ENCODE measurements around the gene PDLIM7.

The PDLIM7 gene

GRCh38 chr5:177449140-177450061, 48.0 kb downstream of the PDLIM7 start:
- Mint-ChIP-seq H3K9me3 (no peaks in the 10 kb centered on the region), H3K36me3 (ENCODE audit: insufficient read depth) (peaks cover 26% of the 10 kb centered on the region), H3K4me1 (peaks cover 48% of the 10 kb centered on the region), H3K27ac (ENCODE audit: low read depth) (no peak overlapping the region), H3K27me3 (no peaks in the 10 kb centered on the region), H3K4me3 (no peak overlapping the region)
- DNase-seq (ENCODE audit: low spot score in 2 of 2) (no peak), ATAC-seq (replicated peaks; ENCODE audit: extremely low read depth, poor library complexity, severe bottlenecking) (no peak)

DNA sequence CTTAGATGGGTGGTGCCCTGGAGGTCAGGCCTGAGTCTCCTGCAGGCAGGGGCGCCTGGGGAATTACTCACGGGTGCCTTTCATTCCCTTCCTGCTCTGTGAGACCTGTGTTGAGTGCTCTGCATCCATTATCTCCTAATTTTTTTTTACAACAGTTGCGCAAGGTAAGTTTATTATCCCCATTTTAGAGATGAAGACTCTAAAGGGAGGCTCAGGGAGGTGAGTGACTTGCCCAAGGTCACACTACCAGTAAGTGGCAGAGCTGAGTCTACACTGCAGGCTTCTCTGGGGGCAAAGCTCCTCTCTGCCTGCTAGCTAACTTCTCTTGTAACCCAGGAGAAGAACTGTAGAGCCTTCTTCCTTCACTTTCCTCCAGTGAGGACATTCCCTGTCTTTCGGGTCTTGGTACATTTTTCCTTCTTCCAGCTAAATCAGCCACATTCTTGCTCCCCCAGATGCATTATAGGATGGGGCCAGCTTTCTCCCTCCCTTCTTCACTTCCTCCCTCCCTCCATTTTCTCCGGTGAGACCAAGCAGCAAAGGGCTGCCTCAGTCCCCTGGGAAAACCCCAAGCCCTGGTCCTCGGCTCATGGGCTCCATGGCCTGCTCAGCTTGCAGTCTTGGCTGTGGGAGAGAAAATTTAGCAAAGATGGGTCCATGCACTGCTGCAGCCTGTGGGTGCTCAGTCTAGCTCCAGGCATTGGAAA, 49.0 kb downstream of the PDLIM7 start:
- H3K4me1 Mint-ChIP-seq, result peaks cover 50% of the 10 kb centered on the region
- DNase-seq (ENCODE audit: low spot score in 2 of 2) (no peak), ATAC-seq (replicated peaks; ENCODE audit: extremely low read depth, poor library complexity, severe bottlenecking) (no peak)
- H3K4me3 Mint-ChIP-seq, result peak overlapping the region; percentile 69
- H3K27me3 Mint-ChIP-seq, result no peaks in the 10 kb centered on the region
- H3K9me3 Mint-ChIP-seq, result no peaks in the 10 kb centered on the region
- H3K36me3 Mint-ChIP-seq (ENCODE audit: insufficient read depth), result peaks cover 20% of the 10 kb centered on the region
- peak overlapping the region; percentile 75 for H3K27ac Mint-ChIP-seq (ENCODE audit: low read depth)

DNA sequence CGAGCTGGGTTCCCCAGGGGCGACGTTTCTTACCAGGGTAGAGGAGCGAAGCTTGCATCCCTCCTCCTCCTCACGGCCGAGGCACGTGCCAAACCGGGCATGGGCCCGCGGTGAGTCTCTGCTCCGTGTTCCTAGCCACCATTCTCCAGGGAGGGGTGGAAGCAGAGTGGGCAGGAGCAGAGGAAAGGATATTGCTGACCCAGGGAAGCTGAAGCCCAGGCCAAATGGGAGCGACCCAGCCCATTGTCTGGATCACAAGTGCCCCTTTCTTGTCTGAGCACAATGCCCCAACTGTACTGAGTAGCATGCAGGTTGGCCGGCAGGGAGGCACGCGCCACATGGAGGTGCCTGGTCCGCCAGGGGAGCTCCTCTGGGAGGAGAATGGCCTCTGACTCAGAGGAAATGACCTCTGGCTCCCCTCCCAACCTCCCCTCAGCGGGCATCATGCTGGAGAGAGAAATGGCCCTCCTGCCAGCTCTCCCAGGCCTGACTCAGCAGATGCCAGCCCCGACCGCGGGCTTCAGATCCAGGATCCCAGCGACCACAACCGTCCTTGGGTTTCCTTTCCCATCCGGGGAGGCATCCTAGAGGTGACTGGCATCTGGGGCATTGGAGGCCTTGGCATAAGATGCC, 49.7 kb downstream of the PDLIM7 start:
- peak overlapping the region; percentile 69 for H3K4me3 Mint-ChIP-seq
- peaks cover 45% of the 10 kb centered on the region for H3K4me1 Mint-ChIP-seq
- H3K36me3 Mint-ChIP-seq (ENCODE audit: insufficient read depth), result peaks cover 19% of the 10 kb centered on the region
- H3K27me3 Mint-ChIP-seq, result no peaks in the 10 kb centered on the region
- DNase-seq (ENCODE audit: low spot score in 2 of 2) (no peak), ATAC-seq (replicated peaks; ENCODE audit: extremely low read depth, poor library complexity, severe bottlenecking) (no peak)
- no peaks in the 10 kb centered on the region for H3K9me3 Mint-ChIP-seq
- H3K27ac Mint-ChIP-seq (ENCODE audit: low read depth), result peak overlapping the region; percentile 75

GRCh38 chr5:177447066-177447610, 50.3 kb downstream of the PDLIM7 start:
- ATAC-seq (replicated peaks; ENCODE audit: extremely low read depth, poor library complexity, severe bottlenecking) (peak; percentile 46), DNase-seq (ENCODE audit: low spot score in 2 of 2) (peak; percentile 62 to 72)
- peaks cover 18% of the 10 kb centered on the region for H3K36me3 Mint-ChIP-seq (ENCODE audit: insufficient read depth)
- H3K27me3 Mint-ChIP-seq, result no peaks in the 10 kb centered on the region
- H3K27ac Mint-ChIP-seq (ENCODE audit: low read depth), result no peak overlapping the region
- H3K4me1 Mint-ChIP-seq, result peaks cover 48% of the 10 kb centered on the region
- H3K9me3 Mint-ChIP-seq, result no peaks in the 10 kb centered on the region
- peak overlapping the region; percentile 69 for H3K4me3 Mint-ChIP-seq

DNA sequence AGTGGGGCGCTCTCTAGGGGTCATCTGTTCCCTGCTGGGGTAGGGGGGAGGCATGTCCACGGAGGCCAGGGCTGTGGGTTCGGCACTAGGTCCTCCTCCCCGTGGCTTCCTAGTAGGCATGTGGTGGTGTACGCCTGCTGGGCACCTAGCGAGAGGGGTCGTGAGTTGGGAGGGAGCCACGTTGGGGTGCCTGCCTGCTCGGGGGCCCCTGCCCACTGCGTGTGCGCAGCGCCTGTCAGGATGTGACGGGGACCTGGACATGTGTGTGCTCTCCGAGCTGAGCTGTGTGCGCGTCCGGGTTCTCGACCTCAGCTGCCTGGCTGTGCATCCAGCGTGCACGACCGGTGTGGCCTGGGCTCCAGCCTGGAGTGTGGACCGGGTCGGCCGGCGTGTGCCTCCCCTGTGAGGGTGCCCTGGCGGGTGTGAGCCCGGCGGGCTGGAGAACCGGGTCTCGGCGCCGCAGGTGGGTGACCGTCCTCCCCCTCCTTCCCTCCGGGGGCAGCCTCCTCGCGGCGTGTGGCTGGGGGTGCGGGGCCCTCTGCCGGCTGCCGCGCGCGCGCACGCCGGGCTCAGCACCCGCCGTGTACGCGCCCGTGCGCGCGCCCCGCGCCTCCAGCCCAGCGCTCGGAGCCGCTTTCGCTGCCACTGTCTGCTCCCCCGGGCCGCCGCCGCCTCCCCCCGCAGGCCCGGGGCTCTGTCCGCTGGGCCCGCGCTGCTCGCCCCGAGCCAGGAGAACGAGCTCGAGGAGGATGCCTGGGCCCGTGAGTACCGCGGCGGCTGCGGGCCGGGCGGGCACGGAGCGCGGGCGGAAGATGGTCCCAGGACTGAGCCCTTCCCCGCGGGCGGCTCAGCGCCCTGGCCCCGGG, 51.0 kb downstream of the PDLIM7 start, which contains the start of gene PRR7:
TSS of gene PRR7 (plus strand) at position 615 of the 866 bp plus-strand sequence. CDS start 8,254 bp downstream, outside the sequence.
- peak; percentile 66 to 71 for DNase-seq (ENCODE audit: low spot score in 2 of 2)
- H3K9me3 Mint-ChIP-seq, result no peaks in the 10 kb centered on the region
- peaks cover 43% of the 10 kb centered on the region for H3K4me1 Mint-ChIP-seq
- no peaks in the 10 kb centered on the region for H3K27me3 Mint-ChIP-seq
- ATAC-seq (replicated peaks; ENCODE audit: extremely low read depth, poor library complexity, severe bottlenecking), result peak; percentile 65
- peak within 1 kb of the TSS; percentile 98 for H3K27ac Mint-ChIP-seq (ENCODE audit: low read depth)
- peak within 1 kb of the TSS; percentile 76 for H3K4me3 Mint-ChIP-seq
- H3K36me3 Mint-ChIP-seq (ENCODE audit: insufficient read depth), result peaks cover 18% of the 10 kb centered on the region

DNA sequence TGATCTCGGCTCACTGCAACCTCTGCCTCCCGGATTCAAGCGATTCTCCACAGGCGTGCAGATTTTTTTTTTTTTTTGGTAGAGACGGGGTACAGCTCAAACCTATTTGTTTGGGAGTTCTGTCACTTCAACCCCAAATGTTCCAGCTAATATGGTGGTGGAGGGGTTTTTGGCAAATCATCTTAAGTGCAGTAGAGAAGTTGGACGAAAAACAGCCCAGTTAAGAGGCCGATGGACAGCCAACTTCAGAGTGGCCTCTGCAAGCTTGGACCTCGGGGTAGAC, 51.5 kb downstream of the PDLIM7 start:
- Mint-ChIP-seq H3K4me1 (peaks cover 43% of the 10 kb centered on the region), H3K9me3 (no peaks in the 10 kb centered on the region)
- no peak for DNase-seq (ENCODE audit: low spot score in 2 of 2)

GRCh38 chr5:177445052-177445916, 52.1 kb downstream of the PDLIM7 start:
- ATAC-seq (replicated peaks; ENCODE audit: extremely low read depth, poor library complexity, severe bottlenecking) (peak; percentile 38), DNase-seq (ENCODE audit: low spot score in 2 of 2) (no peak)
- Mint-ChIP-seq H3K9me3 (no peaks in the 10 kb centered on the region), H3K36me3 (ENCODE audit: insufficient read depth) (peaks cover 20% of the 10 kb centered on the region), H3K4me1 (peaks cover 46% of the 10 kb centered on the region), H3K27ac (ENCODE audit: low read depth) (peak overlapping the region; percentile 98), H3K27me3 (no peaks in the 10 kb centered on the region), H3K4me3 (peak overlapping the region; percentile 76)

More for the DNA sequence above, 51.5 kb downstream of the PDLIM7 start:
- peak overlapping the region; percentile 76 for H3K4me3 Mint-ChIP-seq
- no peaks in the 10 kb centered on the region for H3K27me3 Mint-ChIP-seq
- H3K27ac Mint-ChIP-seq (ENCODE audit: low read depth), result peak overlapping the region; percentile 98
- ATAC-seq (replicated peaks; ENCODE audit: extremely low read depth, poor library complexity, severe bottlenecking), result no peak
- H3K36me3 Mint-ChIP-seq (ENCODE audit: insufficient read depth), result peaks cover 19% of the 10 kb centered on the region

GRCh38 chr5:177444106-177445051, 53.0 kb downstream of the PDLIM7 start:
- peaks cover 55% of the 10 kb centered on the region for H3K4me1 Mint-ChIP-seq
- no peaks in the 10 kb centered on the region for H3K9me3 Mint-ChIP-seq
- H3K27me3 Mint-ChIP-seq, result no peaks in the 10 kb centered on the region

GRCh38 chr5:177443144-177443983, 54.0 kb downstream of the PDLIM7 start:
- no peak overlapping the region for H3K4me3 Mint-ChIP-seq
- ATAC-seq (replicated peaks; ENCODE audit: extremely low read depth, poor library complexity, severe bottlenecking) (no peak), DNase-seq (ENCODE audit: low spot score in 2 of 2) (no peak)
- peaks cover 55% of the 10 kb centered on the region for H3K4me1 Mint-ChIP-seq
- no peaks in the 10 kb centered on the region for H3K9me3 Mint-ChIP-seq
- peak overlapping the region; percentile 98 for H3K27ac Mint-ChIP-seq (ENCODE audit: low read depth)
- H3K36me3 Mint-ChIP-seq (ENCODE audit: insufficient read depth), result peaks cover 30% of the 10 kb centered on the region
- no peaks in the 10 kb centered on the region for H3K27me3 Mint-ChIP-seq

More at GRCh38 chr5:177444106-177445051, 53.0 kb downstream of the PDLIM7 start:
- Mint-ChIP-seq H3K4me3 (peak overlapping the region; percentile 76), H3K36me3 (ENCODE audit: insufficient read depth) (peaks cover 23% of the 10 kb centered on the region), H3K27ac (ENCODE audit: low read depth) (peak overlapping the region; percentile 98)
- ATAC-seq (replicated peaks; ENCODE audit: extremely low read depth, poor library complexity, severe bottlenecking) (peak; percentile 29), DNase-seq (ENCODE audit: low spot score in 2 of 2) (no peak)

Data from central memory CD8-positive, alpha-beta T cell (primary cell).